Measurements from ENCODE around the gene HK1. TPM values are rescaled to one million over a fixed set of nuclear protein-coding genes. Genes with fewer than 3 reads are reported as not detected.

Gene HK1
- total and polyA plus RNA-seq, 2 of the 4 experiments (the other 2 are of a cell fraction), result 53.7 to 90.5 TPM

- Histone ChIP-seq H3K14ac (replicated peaks; ENCODE audit: low read depth, low read length) (no peak overlapping the region), H4K5ac (ENCODE audit: low read depth, low read length) (no peak overlapping the region), H3K4me2 (ENCODE audit: low read depth, low read length) (no peak overlapping the region), H4K91ac (ENCODE audit: insufficient read depth, low read depth, low read length) (no peak overlapping the region), H2AFZ (replicated peaks; ENCODE audit: low read length, poor library complexity) (no peak overlapping the region), H3K23ac (ENCODE audit: low read depth, low read length) (no peak overlapping the region), H2BK15ac (ENCODE audit: low read depth, low read length) (no peak overlapping the region; the same call in 2 of the 3 replicates), H2BK120ac (ENCODE audit: low read depth, low read length) (no peak overlapping the region), H3K9me1 (ENCODE audit: insufficient read depth, low read length) (no peaks in the 10 kb centered on the region), H4K8ac (ENCODE audit: low read depth in 2 of 2, low read length in 2 of 2) (no peak overlapping the region), H3K79me1 (ENCODE audit: low read depth in 1 of 2, low read length in 2 of 2) (no peaks in the 10 kb centered on the region), H4K20me1 (ENCODE audit: insufficient read depth, low read length) (no peaks in the 10 kb centered on the region), H3K9me3 (ENCODE audit: control insufficient read depth, insufficient read depth, low read length) (no peaks in the 10 kb centered on the region), H3K4me3 (ENCODE audit: insufficient read depth, low read depth, low read length) (no peak overlapping the region), H3K36me3 (ENCODE audit: control insufficient read depth, insufficient read depth, low read length) (no peaks in the 10 kb centered on the region), H2BK5ac (ENCODE audit: low read depth, low read length, poor library complexity, severe bottlenecking) (no peak overlapping the region), H2AK9ac (replicated peaks; ENCODE audit: low read depth, low read length, poor library complexity) (no peak overlapping the region), H3K9ac (ENCODE audit: low read depth, low read length) (no peak overlapping the region), H2BK20ac (ENCODE audit: low read depth, low read length) (no peak overlapping the region), H3K27ac (ENCODE audit: insufficient read depth, low read length) (no peak overlapping the region), H2AK5ac (ENCODE audit: low read depth, low read length) (no peak overlapping the region), H3K4ac (ENCODE audit: low read depth, low read length) (no peak overlapping the region), H3K27me3 (ENCODE audit: control insufficient read depth, insufficient read depth, low read length) (peaks cover 8% of the 10 kb centered on the region), H3K18ac (ENCODE audit: low read depth, low read length) (no peak overlapping the region), H3K4me1 (ENCODE audit: control insufficient read depth, insufficient read depth, low read length) (no peaks in the 10 kb centered on the region), H3K56ac (ENCODE audit: extremely low read depth, insufficient read depth, low read length) (no peak overlapping the region)
- dilution Hi-C loops (cut with HindIII; ENCODE audit: low sequenced_read_pairs, unreplicated experiment), result no loop called here
- ATAC-seq (ENCODE audit: low read depth), result no peak
- ChIA-PET POLR2A (ENCODE audit: unreplicated experiment) (no interaction called here), CTCF (interaction anchor here (1.1 kb wide), 1 partner anchor 159 kb away, joined by 3 read pairs; no protein-coding TSS in a partner anchor)
- WGBS, 2 experiments (ENCODE audit: extremely low coverage in 2 of 2, insufficient read length in 1 of 2), result 33% methylated on average over 1 of the region's 5 CpGs; no CpG with 5 or more reads in 1 of the 2 experiments
- TF ChIP-seq RFX5 (IDR thresholded peaks at IDR 0.05; ENCODE audit: low read depth, low read length) (no peak), FOS (IDR thresholded peaks at IDR 0.05; ENCODE audit: low read depth, low read length) (no peak), NFE2L2 (IDR thresholded peaks at IDR 0.05; ENCODE audit: low read depth, low read length) (no peak), MAZ (IDR thresholded peaks at IDR 0.05; ENCODE audit: borderline replicate concordance, low read depth, low read length) (no peak), POLR2A (IDR thresholded peaks at IDR 0.05; ENCODE audit: low read depth, low read length) (no peak), RCOR1 (IDR thresholded peaks at IDR 0.05; ENCODE audit: insufficient replicate concordance, low read length) (no peak)
- TF ChIP-seq, protein P1, sequence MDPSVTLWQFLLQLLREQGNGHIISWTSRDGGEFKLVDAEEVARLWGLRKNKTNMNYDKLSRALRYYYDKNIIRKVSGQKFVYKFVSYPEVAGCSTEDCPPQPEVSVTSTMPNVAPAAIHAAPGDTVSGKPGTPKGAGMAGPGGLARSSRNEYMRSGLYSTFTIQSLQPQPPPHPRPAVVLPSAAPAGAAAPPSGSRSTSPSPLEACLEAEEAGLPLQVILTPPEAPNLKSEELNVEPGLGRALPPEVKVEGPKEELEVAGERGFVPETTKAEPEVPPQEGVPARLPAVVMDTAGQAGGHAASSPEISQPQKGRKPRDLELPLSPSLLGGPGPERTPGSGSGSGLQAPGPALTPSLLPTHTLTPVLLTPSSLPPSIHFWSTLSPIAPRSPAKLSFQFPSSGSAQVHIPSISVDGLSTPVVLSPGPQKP (IDR thresholded peaks at IDR 0.05; ENCODE audit: borderline replicate concordance, low read depth, low read length), result no peak
- TF ChIP-seq, protein P2, sequence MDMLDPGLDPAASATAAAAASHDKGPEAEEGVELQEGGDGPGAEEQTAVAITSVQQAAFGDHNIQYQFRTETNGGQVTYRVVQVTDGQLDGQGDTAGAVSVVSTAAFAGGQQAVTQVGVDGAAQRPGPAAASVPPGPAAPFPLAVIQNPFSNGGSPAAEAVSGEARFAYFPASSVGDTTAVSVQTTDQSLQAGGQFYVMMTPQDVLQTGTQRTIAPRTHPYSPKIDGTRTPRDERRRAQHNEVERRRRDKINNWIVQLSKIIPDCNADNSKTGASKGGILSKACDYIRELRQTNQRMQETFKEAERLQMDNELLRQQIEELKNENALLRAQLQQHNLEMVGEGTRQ (IDR thresholded peaks at IDR 0.05; ENCODE audit: low read depth, low read length), result no peak
- intact Hi-C loops (cut with micrococcal nuclease), result loop anchor here (5.0 kb wide), 1 partner anchor 78 kb away; no protein-coding TSS in a partner anchor
- in situ Hi-C loops (cut with MboI; ENCODE audit: low sequenced_read_pairs), result loop anchor here (10.0 kb wide), 1 partner anchor 266 kb away; no protein-coding TSS in a partner anchor
- no peak for DNase-seq
- BruUV-seq (replicated peaks), result no TSS peak
Observed at GRCh38 chr10:69239136-69239535, 39.2 kb upstream of the HK1 start.
